ENCODE measurements around the gene EIF5AL1.
"Not testable (repeated sequence)": the region's sequence is repeated elsewhere in the genome, so short reads cannot be mapped to it uniquely, and the experiment has no call there.

Gene EIF5AL1

GRCh38 chr10:79511891-79512583 is at the start of gene EIF5AL1:
TSS of gene EIF5AL1 (plus strand) at chr10:79512533. CDS start at chr10:79512650, 117 bp downstream.
- DNase-seq = not testable (repeated sequence)

- no peak for DNase-seq
Observed at GRCh38 chr10:79463578-79464496, 48.5 kb upstream of the EIF5AL1 start.

GRCh38 chr10:79465341-79465740 is 47.0 kb upstream of the EIF5AL1 start:
- no peak for DNase-seq

GRCh38 chr10:79468015-79468560 is 44.2 kb upstream of the EIF5AL1 start:
- DNase-seq = no peak

GRCh38 chr10:79468841-79469585 is 43.3 kb upstream of the EIF5AL1 start:
- no peak for DNase-seq

GRCh38 chr10:79470096-79470495 is 42.2 kb upstream of the EIF5AL1 start:
- DNase-seq = no peak

- DNase-seq = no peak
Observed at GRCh38 chr10:79471776-79472175, 40.6 kb upstream of the EIF5AL1 start.

- no peak for DNase-seq
Observed at GRCh38 chr10:79472449-79472848, 39.9 kb upstream of the EIF5AL1 start.

- no peak for DNase-seq
Observed at GRCh38 chr10:79472951-79473350, 39.4 kb upstream of the EIF5AL1 start.

GRCh38 chr10:79473496-79474095 is 38.7 kb upstream of the EIF5AL1 start:
- no peak for DNase-seq

- DNase-seq = no peak
Observed at GRCh38 chr10:79475119-79475653, 37.1 kb upstream of the EIF5AL1 start.

GRCh38 chr10:79475877-79476276 is 36.5 kb upstream of the EIF5AL1 start:
- no peak for DNase-seq

- no peak for DNase-seq
Observed at GRCh38 chr10:79476645-79477044, 35.7 kb upstream of the EIF5AL1 start.

- DNase-seq = no peak
Observed at GRCh38 chr10:79477456-79477855, 34.9 kb upstream of the EIF5AL1 start.

GRCh38 chr10:79479283-79479909 is 32.9 kb upstream of the EIF5AL1 start:
- DNase-seq = no peak

GRCh38 chr10:79482304-79482703 is 30.0 kb upstream of the EIF5AL1 start:
- no peak for DNase-seq

- no peak for DNase-seq
Observed at GRCh38 chr10:79482741-79483140, 29.6 kb upstream of the EIF5AL1 start.

GRCh38 chr10:79483299-79483698 is 29.0 kb upstream of the EIF5AL1 start:
- no peak for DNase-seq

GRCh38 chr10:79483948-79484347 is 28.4 kb upstream of the EIF5AL1 start:
- DNase-seq = no peak

GRCh38 chr10:79484476-79484875 is 27.9 kb upstream of the EIF5AL1 start:
- DNase-seq = no peak

- no peak for DNase-seq
Observed at GRCh38 chr10:79487296-79488194, 24.8 kb upstream of the EIF5AL1 start.

Measured in cerebellar nuclear complex (tissue), 1 donor.